ENCODE data around the gene ARHGEF12.

Gene ARHGEF12

GRCh38 chr11:120401506-120401905 lies 65.3 kb downstream of the ARHGEF12 start:
- CTCF ChIA-PET: interaction anchor here (0.7 to 1.1 kb wide), 3 partner anchors 10 to 221 kb away, joined by 3 to 4 read pairs (median 3); no protein-coding TSS in a partner anchor
- TF ChIP-seq HDGF (IDR thresholded peaks at IDR 0.05; ENCODE audit: borderline replicate concordance) (no peak), ZNF384 (IDR thresholded peaks at IDR 0.05) (no peak), ELF4 (IDR thresholded peaks at IDR 0.05) (no peak)
- DNase-seq (ENCODE audit: extremely low spot score): no peak
- POLR2A ChIA-PET: interaction anchor here (1.0 to 1.7 kb wide), 2 partner anchors 10 to 54 kb away, joined by 3 to 7 read pairs; no protein-coding TSS in a partner anchor

- CTCF ChIA-PET: interaction anchor here (1.4 kb wide), 1 partner anchor 69 kb away, joined by 3 read pairs; no protein-coding TSS in a partner anchor
- DNase-seq (ENCODE audit: extremely low spot score): no peak
- POLR2A ChIA-PET: no interaction called here
- TF ChIP-seq PKNOX1 (IDR thresholded peaks at IDR 0.05): no peak
- no peak for TF ChIP-seq FOXK2 (IDR thresholded peaks at IDR 0.05)
- no peak for TF ChIP-seq ZNF384 (IDR thresholded peaks at IDR 0.05)
- TF ChIP-seq FOXA1 (IDR thresholded peaks at IDR 0.05): no peak
- no peak for TF ChIP-seq TARDBP (IDR thresholded peaks at IDR 0.05)
- no peak for TF ChIP-seq LEF1 (IDR thresholded peaks at IDR 0.05; ENCODE audit: borderline replicate concordance)
- no peak for TF ChIP-seq SUZ12 (IDR thresholded peaks at IDR 0.05)
- no peak for TF ChIP-seq ARNT (IDR thresholded peaks at IDR 0.05)
- TF ChIP-seq SP1 (IDR thresholded peaks at IDR 0.05): no peak
These were observed 67.8 kb downstream of the ARHGEF12 start for GRCh38 chr11:120403966-120404365.

- peak; percentile 16 for DNase-seq (ENCODE audit: extremely low spot score)
- no peak for TF ChIP-seq BHLHE40 (IDR thresholded peaks at IDR 0.05; ENCODE audit: borderline replicate concordance)
- no peak for TF ChIP-seq CTBP1 (IDR thresholded peaks at IDR 0.05; ENCODE audit: borderline replicate concordance)
- TF ChIP-seq SUZ12 (IDR thresholded peaks at IDR 0.05): no peak
- no peak for TF ChIP-seq FOXA1 (IDR thresholded peaks at IDR 0.05)
- TF ChIP-seq L3MBTL2 (conservative IDR thresholded peaks at IDR 0.05): no peak
- TF ChIP-seq FOXK2 (IDR thresholded peaks at IDR 0.05): no peak
- TF ChIP-seq TARDBP (IDR thresholded peaks at IDR 0.05): no peak
- no peak for TF ChIP-seq HDGF (IDR thresholded peaks at IDR 0.05; ENCODE audit: borderline replicate concordance)
- POLR2A ChIA-PET: no interaction called here
- CTCF ChIA-PET: interaction anchor here (1.4 kb wide), 1 partner anchor 69 kb away, joined by 3 read pairs; no protein-coding TSS in a partner anchor
These were observed 68.3 kb downstream of the ARHGEF12 start for GRCh38 chr11:120404495-120404894.

DNA sequence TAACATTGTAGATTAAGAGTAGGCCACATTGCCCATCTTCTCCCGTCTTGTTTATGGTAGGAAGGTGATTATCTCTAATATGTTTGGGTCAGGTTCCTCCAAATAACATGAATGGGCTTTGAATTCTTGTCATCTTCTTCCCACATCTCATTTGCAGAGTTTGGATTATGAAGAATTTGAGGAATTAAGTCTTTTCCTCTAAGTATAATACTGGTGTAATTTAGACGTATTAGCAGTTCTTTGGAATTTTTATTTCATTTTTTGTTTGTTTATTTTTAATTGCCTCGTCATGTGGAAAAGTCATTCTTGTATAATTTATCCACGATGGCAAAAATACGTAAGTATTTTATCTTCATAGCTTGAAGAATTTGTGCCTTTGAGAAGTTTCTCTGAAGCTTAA lies 73.4 kb downstream of the ARHGEF12 start:
- no peak for TF ChIP-seq SP1 (IDR thresholded peaks at IDR 0.05)
- no peak for TF ChIP-seq SUZ12 (IDR thresholded peaks at IDR 0.05)
- no peak for TF ChIP-seq BHLHE40 (IDR thresholded peaks at IDR 0.05; ENCODE audit: borderline replicate concordance)
- no peak for TF ChIP-seq L3MBTL2 (conservative IDR thresholded peaks at IDR 0.05)
- no peak for TF ChIP-seq FOXM1 (IDR thresholded peaks at IDR 0.05; ENCODE audit: borderline replicate concordance)
- TF ChIP-seq NFRKB (IDR thresholded peaks at IDR 0.05): no peak
- TF ChIP-seq FOXA1 (IDR thresholded peaks at IDR 0.05): no peak
- TF ChIP-seq ARNT (IDR thresholded peaks at IDR 0.05): no peak
- TF ChIP-seq ZNF384 (IDR thresholded peaks at IDR 0.05): no peak
- no peak for TF ChIP-seq CTBP1 (IDR thresholded peaks at IDR 0.05; ENCODE audit: borderline replicate concordance)
- TF ChIP-seq LEF1 (IDR thresholded peaks at IDR 0.05; ENCODE audit: borderline replicate concordance): no peak
- no peak for TF ChIP-seq PKNOX1 (IDR thresholded peaks at IDR 0.05)
- DNase-seq (ENCODE audit: extremely low spot score): no peak
- CTCF ChIA-PET: interaction anchor here (1.4 kb wide), 1 partner anchor 229 kb away, joined by 3 read pairs; no protein-coding TSS in a partner anchor
- POLR2A ChIA-PET: no interaction called here

DNA sequence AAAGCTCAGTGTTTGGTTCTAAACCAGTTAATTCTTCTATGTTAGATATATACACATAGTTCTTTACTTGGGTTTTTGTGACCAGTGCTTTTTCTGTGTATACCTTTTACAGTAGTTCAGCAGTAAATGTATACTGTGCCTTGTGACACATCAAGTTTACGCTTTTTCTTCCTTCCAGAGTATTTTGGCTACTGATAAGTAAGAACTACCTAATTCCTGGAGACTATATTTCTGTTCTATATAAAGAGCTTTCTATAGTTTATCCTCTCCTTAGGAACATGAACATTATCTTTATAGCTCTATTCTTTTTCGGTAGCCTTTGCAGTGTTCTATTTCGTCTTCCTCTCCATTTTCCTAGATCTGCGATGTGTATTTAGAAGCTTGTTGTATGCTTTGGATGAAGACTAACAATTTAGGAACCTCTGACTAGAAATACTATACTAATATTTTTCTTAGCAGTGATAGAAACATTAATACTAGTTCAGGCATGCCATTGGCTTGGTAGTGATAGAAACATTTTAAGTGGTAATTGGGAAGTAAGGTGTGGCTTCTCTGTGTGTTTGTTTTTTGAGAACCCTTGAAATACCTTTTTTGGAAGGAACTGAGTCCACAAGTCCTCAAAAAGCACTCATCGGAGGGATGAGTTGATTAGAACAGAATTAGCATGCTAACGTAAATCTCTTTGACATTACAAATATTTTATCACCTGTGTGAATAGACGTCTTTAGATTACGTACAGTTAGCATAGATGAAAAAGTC lies 74.6 kb downstream of the ARHGEF12 start:
- CTCF ChIA-PET: interaction anchor here (1.2 to 1.4 kb wide), 2 partner anchors 10 to 230 kb away, joined by 3 read pairs; no protein-coding TSS in a partner anchor
- TF ChIP-seq ZNF384 (IDR thresholded peaks at IDR 0.05) (no peak), ARNT (IDR thresholded peaks at IDR 0.05) (no peak), SUZ12 (IDR thresholded peaks at IDR 0.05) (no peak), BHLHE40 (IDR thresholded peaks at IDR 0.05; ENCODE audit: borderline replicate concordance) (no peak), NFRKB (IDR thresholded peaks at IDR 0.05) (no peak), PKNOX1 (IDR thresholded peaks at IDR 0.05) (no peak), FOXM1 (IDR thresholded peaks at IDR 0.05; ENCODE audit: borderline replicate concordance) (no peak), FOXA1 (IDR thresholded peaks at IDR 0.05) (no peak), TARDBP (IDR thresholded peaks at IDR 0.05) (no peak)
- no peak for DNase-seq (ENCODE audit: extremely low spot score)
- POLR2A ChIA-PET: interaction anchor here (0.6 to 1.0 kb wide), 2 partner anchors 16 to 75 kb away, joined by 3 to 4 read pairs; no protein-coding TSS in a partner anchor

GRCh38 chr11:120413480-120413879 lies 77.3 kb downstream of the ARHGEF12 start:
- POLR2A ChIA-PET: interaction anchor here (1.0 kb wide), 1 partner anchor 78 kb away, joined by 5 read pairs; the partner anchor contains the start of gene ARHGEF12
- no peak for DNase-seq (ENCODE audit: extremely low spot score)
- CTCF ChIA-PET: no interaction called here
- TF ChIP-seq TARDBP (IDR thresholded peaks at IDR 0.05) (no peak), FOXK2 (IDR thresholded peaks at IDR 0.05) (no peak)

GRCh38 chr11:120420572-120420971 lies 84.4 kb downstream of the ARHGEF12 start:
- ChIA-PET POLR2A (no interaction called here), CTCF (no interaction called here)
- no peak for TF ChIP-seq HDGF (IDR thresholded peaks at IDR 0.05; ENCODE audit: borderline replicate concordance)
- TF ChIP-seq FOXA1 (IDR thresholded peaks at IDR 0.05): no peak
- no peak for TF ChIP-seq PKNOX1 (IDR thresholded peaks at IDR 0.05)
- DNase-seq (ENCODE audit: extremely low spot score): no peak
